Coronary artery (tissue), 2 donors: ENCODE measurements around the gene SYNE1.
A peak's percentile ranks its signal among the peaks of the same experiment; 100 is the strongest.

Experiments used
- DNase-seq: peaks from one replicate; pipeline ENCODE4 v3.0.0-alpha.2; 2017; ENCODE audit warnings: low spot score
- H3K27ac ChIP-seq, 2 donors: fragments of 200-600 bp; sonication (generic); one replicate each; pipeline ENCODE4 v1.5.1; 2016 to 2019
- H3K4me3 ChIP-seq: fragments of 200-600 bp; sonication (generic); 2 replicates; pipeline ENCODE4 v1.5.1; 2016; ENCODE audit warnings: mild to moderate bottlenecking, moderate library complexity
- CTCF ChIP-seq: fragments of 200-600 bp; sonication (generic); IDR thresholded peaks from one replicate; pipeline ENCODE4 v1.5.1; 2019; ENCODE audit warnings: antibody characterized with exemption

The SYNE1 gene

GRCh38 chr6:152259234-152259633 is 377.9 kb downstream of the SYNE1 start:
- no peak for TF ChIP-seq CTCF
- H3K4me3 ChIP-seq = no peak overlapping the region
- DNase-seq = no peak
- H3K27ac ChIP-seq = no peak overlapping the region

DNA sequence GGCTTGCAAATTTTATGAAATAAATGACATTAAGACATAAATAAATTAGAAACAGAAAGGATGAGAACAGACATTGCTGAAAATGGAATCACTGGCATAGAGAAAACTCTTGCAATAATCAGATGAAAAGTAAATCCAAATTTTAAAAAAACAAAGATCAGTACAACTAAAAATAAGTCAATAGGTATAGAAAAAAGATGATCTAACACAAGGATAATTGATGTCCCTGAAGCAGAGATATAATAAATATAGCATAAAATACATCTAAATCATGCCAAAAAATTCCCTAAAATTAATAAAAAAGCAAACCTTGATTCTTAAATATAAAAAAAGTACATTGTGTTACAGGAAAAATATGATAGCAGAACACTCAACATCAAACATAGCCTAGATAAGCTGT is 379.6 kb downstream of the SYNE1 start:
- Histone ChIP-seq H3K4me3 (no peak overlapping the region), H3K27ac (no peak overlapping the region)
- no peak for DNase-seq
- no peak for TF ChIP-seq CTCF

GRCh38 chr6:152250127-152250526 is 387.0 kb downstream of the SYNE1 start:
- TF ChIP-seq CTCF = no peak
- DNase-seq = no peak
- Histone ChIP-seq H3K4me3 (no peak overlapping the region), H3K27ac (no peak overlapping the region)

DNA sequence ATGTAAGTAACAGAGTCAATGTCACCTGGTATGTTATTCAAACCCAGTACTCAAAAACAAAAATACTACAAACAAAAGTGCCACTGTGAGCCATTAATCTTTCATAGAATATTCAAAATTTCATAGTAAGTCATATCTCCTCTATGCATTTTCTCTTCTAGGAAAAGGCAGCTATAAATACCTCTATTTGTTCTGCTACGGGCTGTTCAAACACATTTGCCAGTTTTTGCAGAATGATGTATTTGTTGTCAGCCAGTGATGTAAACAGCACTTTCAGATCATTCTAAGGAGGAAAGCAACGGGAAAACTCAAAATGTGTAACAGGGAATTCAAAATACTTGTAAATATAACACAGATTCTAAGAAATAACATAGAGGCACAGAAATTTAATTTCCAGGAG is 388.2 kb downstream of the SYNE1 start:
- no peak for DNase-seq
- no peak for TF ChIP-seq CTCF
- Histone ChIP-seq H3K4me3 (no peak overlapping the region), H3K27ac (peak overlapping the region; percentile 35 to 36)

GRCh38 chr6:152246554-152247337 is 390.4 kb downstream of the SYNE1 start:
- peak overlapping the region; percentile 57 to 64 for H3K27ac ChIP-seq
- peak overlapping the region; percentile 8 for H3K4me3 ChIP-seq
- no peak for TF ChIP-seq CTCF
- no peak for DNase-seq

- no peak for DNase-seq
- no peak overlapping the region for H3K4me3 ChIP-seq
- peak overlapping the region; percentile 64 to 80 for H3K27ac ChIP-seq
- no peak for TF ChIP-seq CTCF
These were observed 392.0 kb downstream of the SYNE1 start for GRCh38 chr6:152244998-152245630.
